ENCODE results near the gene SPECC1L.

Gene SPECC1L

GRCh38 chr22:24424001-24424900 lies 153.6 kb downstream of the SPECC1L start:
- TF ChIP-seq Cebpa-rat (IDR thresholded peaks at IDR 0.05), result no peak
- peaks cover 14% of the 10 kb centered on the region for H3K27me3 ChIP-seq
- H3K36me3 ChIP-seq, result no peaks in the 10 kb centered on the region
- H3K4me2 ChIP-seq, result no peak overlapping the region
- H3K4me3 ChIP-seq, result no peak overlapping the region
- H4K20me1 ChIP-seq, result peaks cover 19% of the 10 kb centered on the region
- H3K9ac ChIP-seq, result no peak overlapping the region
- peaks cover 64% of the 10 kb centered on the region for H3K4me1 ChIP-seq
- no peaks in the 10 kb centered on the region; the same call in 1 of the 2 replicates for H3K9me3 ChIP-seq
- no peak overlapping the region for H3K27ac ChIP-seq

GRCh38 chr22:24424901-24425775 lies 154.5 kb downstream of the SPECC1L start:
- peaks cover 14% of the 10 kb centered on the region for H3K27me3 ChIP-seq
- H3K9ac ChIP-seq, result no peak overlapping the region
- no peak for TF ChIP-seq Cebpa-rat (IDR thresholded peaks at IDR 0.05)
- H3K9me3 ChIP-seq, result no peaks in the 10 kb centered on the region; the same call in 1 of the 2 replicates
- peaks cover 64% of the 10 kb centered on the region for H3K4me1 ChIP-seq
- H4K20me1 ChIP-seq, result peaks cover 10% of the 10 kb centered on the region
- H3K4me2 ChIP-seq, result peak overlapping the region; percentile 98
- peak overlapping the region; percentile 94; the same call in 1 of the 2 replicates for H3K27ac ChIP-seq
- no peak overlapping the region for H3K4me3 ChIP-seq
- no peaks in the 10 kb centered on the region for H3K36me3 ChIP-seq

- Histone ChIP-seq H4K20me1 (no peaks in the 10 kb centered on the region), H3K27ac (peak overlapping the region; percentile 94), H3K9ac (peak overlapping the region; percentile 79), H3K27me3 (peaks cover 14% of the 10 kb centered on the region), H3K9me3 (no peaks in the 10 kb centered on the region; the same call in 1 of the 2 replicates), H3K4me1 (peaks cover 64% of the 10 kb centered on the region), H3K4me2 (peak overlapping the region; percentile 98), H3K4me3 (peak overlapping the region; percentile 51; the same call in 1 of the 2 replicates), H3K36me3 (no peaks in the 10 kb centered on the region)
- TF ChIP-seq Cebpa-rat (IDR thresholded peaks at IDR 0.05), result no peak
Observed at GRCh38 chr22:24426436-24426835, 155.8 kb downstream of the SPECC1L start.

GRCh38 chr22:24426851-24427499 lies 156.3 kb downstream of the SPECC1L start:
- no peak for TF ChIP-seq Cebpa-rat (IDR thresholded peaks at IDR 0.05)
- peak overlapping the region; percentile 94 for H3K27ac ChIP-seq
- H4K20me1 ChIP-seq, result no peaks in the 10 kb centered on the region
- peaks cover 67% of the 10 kb centered on the region for H3K4me1 ChIP-seq
- H3K4me2 ChIP-seq, result peak overlapping the region; percentile 98
- no peaks in the 10 kb centered on the region for H3K36me3 ChIP-seq
- H3K9ac ChIP-seq, result peak overlapping the region; percentile 79
- H3K27me3 ChIP-seq, result peaks cover 14% of the 10 kb centered on the region
- peak overlapping the region; percentile 51 for H3K4me3 ChIP-seq
- no peaks in the 10 kb centered on the region; the same call in 1 of the 2 replicates for H3K9me3 ChIP-seq

- peak within 1 kb of the TSS; percentile 98 for H3K4me2 ChIP-seq
- H3K4me1 ChIP-seq, result peaks cover 74% of the 10 kb centered on the region
- peak within 1 kb of the TSS; percentile 79 for H3K9ac ChIP-seq
- H3K27ac ChIP-seq, result peak within 1 kb of the TSS; percentile 94
- no peaks in the 10 kb centered on the region; the same call in 1 of the 2 replicates for H3K9me3 ChIP-seq
- peaks cover 14% of the 10 kb centered on the region for H3K27me3 ChIP-seq
- H3K4me3 ChIP-seq, result peak within 1 kb of the TSS; percentile 51
- H4K20me1 ChIP-seq, result no peaks in the 10 kb centered on the region
- no peak for TF ChIP-seq Cebpa-rat (IDR thresholded peaks at IDR 0.05)
- no peaks in the 10 kb centered on the region for H3K36me3 ChIP-seq
Observed at GRCh38 chr22:24427500-24428164, 157.0 kb downstream of the SPECC1L start, which contains the start of gene ADORA2A. Gene ADORA2A, plus strand, starts transcription at chr22:24427599. Its CDS starts 5,806 bp downstream, at chr22:24433405.

GRCh38 chr22:24428751-24429410 lies 158.2 kb downstream of the SPECC1L start:
- peak overlapping the region; percentile 79 for H3K9ac ChIP-seq
- H3K9me3 ChIP-seq, result no peaks in the 10 kb centered on the region; the same call in 1 of the 2 replicates
- H3K27ac ChIP-seq, result peak overlapping the region; percentile 94
- H4K20me1 ChIP-seq, result peaks cover 10% of the 10 kb centered on the region
- peak overlapping the region; percentile 98 for H3K4me2 ChIP-seq
- TF ChIP-seq Cebpa-rat (IDR thresholded peaks at IDR 0.05), result no peak
- peaks cover 8% of the 10 kb centered on the region for H3K27me3 ChIP-seq
- no peaks in the 10 kb centered on the region for H3K36me3 ChIP-seq
- H3K4me3 ChIP-seq, result no peak overlapping the region
- peaks cover 86% of the 10 kb centered on the region for H3K4me1 ChIP-seq

- peaks cover 15% of the 10 kb centered on the region for H4K20me1 ChIP-seq
- peak overlapping the region; percentile 94 for H3K27ac ChIP-seq
- no peaks in the 10 kb centered on the region for H3K27me3 ChIP-seq
- peaks cover 95% of the 10 kb centered on the region for H3K4me1 ChIP-seq
- peak overlapping the region; percentile 79 for H3K9ac ChIP-seq
- TF ChIP-seq Cebpa-rat (IDR thresholded peaks at IDR 0.05), result no peak
- H3K4me2 ChIP-seq, result peak overlapping the region; percentile 98
- H3K4me3 ChIP-seq, result no peak overlapping the region
- no peaks in the 10 kb centered on the region for H3K36me3 ChIP-seq
- H3K9me3 ChIP-seq, result no peaks in the 10 kb centered on the region
Observed at GRCh38 chr22:24429411-24430365, 159.1 kb downstream of the SPECC1L start.

Measured in BLaER1 (cell line).